HL-60 (cell line): ENCODE measurements around the gene SAFB2.

Source experiments
- DNase-seq, 2 experiments: peaks; one replicate each; pipeline ENCODE4 v3.0.0-alpha.2; 2010 to 2020; ENCODE audit warnings: low read depth in 1 of 2, low spot score in 1 of 2
- H3K27ac ChIP-seq: fragments of 250-450 bp; sonication (Bioruptor Pico); replicated peaks from 2 replicates; pipeline ENCODE4 v1.5.1; 2020; ENCODE audit warnings: mild to moderate bottlenecking, moderate library complexity
- H3K27me3 ChIP-seq: fragments of 250-450 bp; sonication (Bioruptor Pico); 2 replicates; pipeline ENCODE4 v1.5.1; 2021; ENCODE audit warnings: mild to moderate bottlenecking, moderate library complexity; ENCODE audit not compliant: insufficient read depth, poor library complexity, severe bottlenecking
- H3K4me3 ChIP-seq: replicated peaks from 2 replicates; pipeline ENCODE4 v1.5.1; 2011; ENCODE audit warnings: mild to moderate bottlenecking, control low read depth, low read length; ENCODE audit not compliant: insufficient read depth
- CTCF ChIP-seq: IDR thresholded peaks from one replicate; pipeline ENCODE4 v1.5.1; 2011; ENCODE audit warnings: low read length, control low read depth, inconsistent platforms; ENCODE audit not compliant: insufficient read depth
- GABPA ChIP-seq: IDR thresholded peaks from 2 replicates; pipeline ENCODE4 v1.6.1; 2012; ENCODE audit warnings: low read depth
- POLR2AphosphoS5 ChIP-seq: IDR thresholded peaks from 2 replicates; pipeline ENCODE4 v1.6.1; 2012; ENCODE audit warnings: low read depth
- REST ChIP-seq: IDR thresholded peaks from 2 replicates; pipeline ENCODE4 v1.6.1; 2012; ENCODE audit warnings: low read depth; ENCODE audit not compliant: insufficient replicate concordance
- SPI1 ChIP-seq: IDR thresholded peaks from 2 replicates; pipeline ENCODE4 v1.6.1; 2012; ENCODE audit warnings: low read depth, mild to moderate bottlenecking, borderline replicate concordance

The SAFB2 gene

GRCh38 chr19:5655412-5655811, 32.8 kb upstream of the SAFB2 start:
- Histone ChIP-seq H3K4me3 (no peak overlapping the region), H3K27me3 (no peaks in the 10 kb centered on the region), H3K27ac (no peak overlapping the region)
- TF ChIP-seq SPI1 (no peak), POLR2AphosphoS5 (no peak), GABPA (no peak), REST (no peak), CTCF (no peak)
- DNase-seq: no peak

- TF ChIP-seq CTCF: no peak
- no peak for TF ChIP-seq GABPA
- TF ChIP-seq POLR2AphosphoS5: no peak; the same call in 1 of the 2 replicates
- no peak for TF ChIP-seq REST
- no peak for TF ChIP-seq SPI1
- DNase-seq: no peak
- Histone ChIP-seq H3K4me3 (no peak overlapping the region), H3K27me3 (no peaks in the 10 kb centered on the region), H3K27ac (no peak overlapping the region)
Measured at GRCh38 chr19:5654931-5655330, 32.4 kb upstream of the SAFB2 start.

- Histone ChIP-seq H3K27me3 (no peaks in the 10 kb centered on the region), H3K27ac (no peak overlapping the region), H3K4me3 (no peak overlapping the region)
- no peak for TF ChIP-seq CTCF
- no peak for TF ChIP-seq GABPA
- no peak for TF ChIP-seq SPI1
- TF ChIP-seq REST: no peak
- no peak for TF ChIP-seq POLR2AphosphoS5
- DNase-seq: no peak
Measured at GRCh38 chr19:5652261-5652660, 29.7 kb upstream of the SAFB2 start.
